Tibial artery (tissue), 4 donors: Measurements from ENCODE around the gene FAM210B.

Experiments
- DNase-seq, 2 donors: peaks; one replicate each; pipeline ENCODE4 v3.0.0-alpha.2; 2019
- H3K27ac ChIP-seq, 2 donors: fragments of 200-600 bp; sonication (generic) in 1 of 2; 1 replicate in 1 of 2; 2 replicates in 1 of 2; pipeline ENCODE4 v1.5.1; 2018 to 2019; ENCODE audit warnings: mild to moderate bottlenecking in 1 of 2
- H3K27me3 ChIP-seq, 2 donors: fragments of 200-600 bp; sonication (generic) in 1 of 2; one replicate each; pipeline versions ENCODE4 v1.5.1 to v1.6.0; 2016 to 2019
- H3K36me3 ChIP-seq, 3 donors: fragments of 200-600 bp; sonication (generic) in 2 of 3; one replicate each; pipeline ENCODE4 v1.5.1; 2016 to 2019; ENCODE audit warnings: mild to moderate bottlenecking in 2 of 3
- H3K4me1 ChIP-seq, 4 donors: fragments of 200-600 bp; sonication (generic) in 2 of 4; 1 replicate in 3 of 4; 2 replicates in 1 of 4; pipeline ENCODE4 v1.5.1; 2016 to 2019
- H3K4me3 ChIP-seq, 2 donors: fragments of 200-600 bp; sonication (generic) in 1 of 2; 1 replicate in 1 of 2; 2 replicates in 1 of 2; pipeline ENCODE4 v1.5.1; 2018 to 2019; ENCODE audit warnings: mild to moderate bottlenecking in 2 of 2
- H3K9me3 ChIP-seq, 3 donors: fragments of 200-600 bp; sonication (generic) in 1 of 3; one replicate each; pipeline ENCODE4 v1.5.1; 2016 to 2019
- CTCF ChIP-seq, 2 experiments: fragments of 200-600 bp in 1 of 2; fragments of 450-650 bp in 1 of 2; IDR thresholded peaks; one replicate each; pipeline ENCODE4 v1.5.1; 2017 to 2019; ENCODE audit warnings: antibody characterized with exemption in 2 of 2, mild to moderate bottlenecking in 1 of 2, moderate library complexity in 1 of 2
- intact Hi-C: fragments of 100-400 bp; cut with DNase I; formaldehyde crosslinking; loops from one replicate; pipeline ENCODE4 v1.15.0; 2023; ENCODE audit warnings: low total_unique reads

Gene FAM210B

DNA sequence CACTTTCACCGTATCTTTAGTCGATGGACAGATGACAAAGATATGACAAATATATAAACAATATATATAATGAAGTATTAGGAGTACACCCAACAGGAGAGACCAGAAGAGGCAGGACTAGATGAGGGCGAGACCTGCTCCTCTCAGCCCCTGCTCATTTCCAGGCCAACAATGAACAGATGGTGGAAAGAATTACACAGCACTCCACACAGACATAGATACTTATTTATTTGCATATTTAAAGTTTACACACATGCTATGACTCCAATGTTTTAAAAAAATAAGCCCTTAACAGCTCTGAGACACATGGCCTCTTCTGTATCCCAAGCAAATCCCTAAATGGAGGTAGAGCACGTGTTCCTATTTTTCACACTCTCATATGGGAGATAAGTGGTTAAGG lies 10.4 kb downstream of the FAM210B start:
- TF ChIP-seq CTCF (IDR thresholded peaks at IDR 0.05) = no peak
- intact Hi-C loops = no loop called here
- Histone ChIP-seq H3K27ac (no peak overlapping the region), H3K4me1 (no peaks in the 10 kb centered on the region), H3K36me3 (peaks cover 32 to 59% (median 43%) of the 10 kb centered on the region in 3 donors), H3K27me3 (no peaks in the 10 kb centered on the region), H3K9me3 (no peaks in the 10 kb centered on the region), H3K4me3 (no peak overlapping the region)
- no peak for DNase-seq

- peaks cover 12 to 33% (median 18%) of the 10 kb centered on the region in 3 donors for H3K36me3 ChIP-seq
- H3K27ac ChIP-seq = no peak overlapping the region
- no peak overlapping the region for H3K4me3 ChIP-seq
- no peak for DNase-seq
- H3K9me3 ChIP-seq = no peaks in the 10 kb centered on the region
- no peaks in the 10 kb centered on the region for H3K4me1 ChIP-seq
- TF ChIP-seq CTCF (IDR thresholded peaks at IDR 0.05) = no peak
- intact Hi-C loops = no loop called here
- H3K27me3 ChIP-seq = no peaks in the 10 kb centered on the region
Observed at GRCh38 chr20:56371977-56372376, 13.2 kb downstream of the FAM210B start.

DNA sequence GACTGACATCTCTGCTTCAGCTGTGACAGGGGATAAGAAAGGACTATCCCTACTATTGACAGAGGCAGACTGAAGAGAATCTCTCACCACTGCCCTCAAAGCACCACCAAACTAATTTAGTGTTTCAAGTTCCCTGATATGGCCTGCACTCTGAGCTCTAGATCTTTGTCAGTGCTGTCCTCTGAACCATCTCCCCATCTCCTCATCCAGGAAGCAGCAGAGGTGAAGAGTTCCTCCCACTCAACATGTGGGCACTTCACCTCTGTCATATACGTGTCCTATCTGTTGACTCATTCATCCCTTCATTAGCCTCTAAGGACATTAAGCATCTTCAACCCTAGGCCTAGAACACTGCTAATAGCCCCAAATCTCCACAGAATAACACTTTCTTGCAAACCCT lies 14.1 kb downstream of the FAM210B start:
- no peak overlapping the region for H3K4me3 ChIP-seq
- DNase-seq = no peak
- H3K27me3 ChIP-seq = no peaks in the 10 kb centered on the region
- H3K9me3 ChIP-seq = no peaks in the 10 kb centered on the region
- no peak overlapping the region for H3K27ac ChIP-seq
- no peaks in the 10 kb centered on the region for H3K4me1 ChIP-seq
- intact Hi-C loops = no loop called here
- TF ChIP-seq CTCF (IDR thresholded peaks at IDR 0.05) = no peak
- peaks cover 3 to 25% (median 9%) of the 10 kb centered on the region in 3 donors for H3K36me3 ChIP-seq

DNA sequence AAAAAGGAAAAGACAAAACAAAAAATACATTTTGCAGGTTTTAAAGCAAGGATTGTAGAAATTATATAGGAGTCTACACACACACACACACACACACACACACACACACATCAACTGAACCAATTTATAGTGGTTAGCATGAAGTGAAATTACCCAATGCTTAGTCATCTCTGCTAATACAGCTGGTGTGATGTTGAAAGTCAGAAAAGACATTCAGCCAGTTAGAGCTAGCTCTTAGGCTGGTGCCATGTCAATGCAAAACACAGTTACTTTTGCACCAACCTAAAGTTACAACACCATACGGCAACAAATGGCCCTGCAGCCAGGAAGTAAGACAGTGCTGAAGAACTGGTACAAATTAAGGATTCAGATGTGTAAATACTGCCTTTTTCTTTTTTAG lies 15.2 kb downstream of the FAM210B start:
- no peaks in the 10 kb centered on the region for H3K27me3 ChIP-seq
- H3K27ac ChIP-seq = no peak overlapping the region
- intact Hi-C loops = no loop called here
- no peak for TF ChIP-seq CTCF (IDR thresholded peaks at IDR 0.05)
- no peaks in the 10 kb centered on the region for H3K4me1 ChIP-seq
- no peak for DNase-seq
- no peaks in the 10 kb centered on the region for H3K9me3 ChIP-seq
- no peak overlapping the region for H3K4me3 ChIP-seq
- H3K36me3 ChIP-seq = peaks cover 0 to 15% (median 0%) of the 10 kb centered on the region in 3 donors

- Histone ChIP-seq H3K4me1 (no peaks in the 10 kb centered on the region), H3K27ac (no peak overlapping the region), H3K9me3 (no peaks in the 10 kb centered on the region), H3K4me3 (no peak overlapping the region), H3K27me3 (no peaks in the 10 kb centered on the region), H3K36me3 (no peaks in the 10 kb centered on the region)
- intact Hi-C loops = no loop called here
- no peak for DNase-seq
- no peak for TF ChIP-seq CTCF (IDR thresholded peaks at IDR 0.05)
Observed at GRCh38 chr20:56376331-56376730, 17.6 kb downstream of the FAM210B start.

GRCh38 chr20:56378386-56378785 lies 19.6 kb downstream of the FAM210B start:
- H3K27ac ChIP-seq = no peak overlapping the region

More at GRCh38 chr20:56378386-56378785, 19.6 kb downstream of the FAM210B start:
- no peak overlapping the region for H3K4me3 ChIP-seq
- DNase-seq = no peak
- no peaks in the 10 kb centered on the region for H3K4me1 ChIP-seq
- no peaks in the 10 kb centered on the region for H3K27me3 ChIP-seq
- no peaks in the 10 kb centered on the region for H3K36me3 ChIP-seq
- TF ChIP-seq CTCF (IDR thresholded peaks at IDR 0.05) = no peak
- no peaks in the 10 kb centered on the region for H3K9me3 ChIP-seq
- intact Hi-C loops = no loop called here
